Cardiac muscle cell (in vitro differentiated cells and primary cell): ENCODE measurements around the gene CHRNA5. TPM values are rescaled to one million over a fixed set of nuclear protein-coding genes. Genes with fewer than 3 reads are reported as not detected.

Source experiments
- DNase-seq, 2 donors: peaks; one replicate each; pipeline versions ENCODE4 v3.0.0 to v3.0.0-alpha.2; 2010 to 2017; ENCODE audit warnings: low read depth in 1 of 2, low spot score in 1 of 2
- H3K27ac ChIP-seq: fragments of 200-600 bp; sonication (generic); 2 replicates; pipeline ENCODE4 v1.5.1; 2016
- H3K27me3 ChIP-seq: fragments of 200-600 bp; sonication (generic); 2 replicates; pipeline ENCODE4 v1.6.0; 2016; ENCODE audit warnings: control low read depth
- H3K36me3 ChIP-seq: fragments of 200-600 bp; sonication (generic); 2 replicates; pipeline ENCODE4 v1.5.1; 2016; ENCODE audit warnings: control low read depth
- H3K4me1 ChIP-seq: fragments of 200-600 bp; sonication (generic); 2 replicates; pipeline ENCODE4 v1.8.1; 2017; ENCODE audit warnings: low read depth, mild to moderate bottlenecking, mixed run types
- H3K4me3 ChIP-seq: fragments of 200-600 bp; sonication (generic); 2 replicates; pipeline ENCODE4 v1.5.1; 2016; ENCODE audit warnings: mild to moderate bottlenecking
- H3K9me3 ChIP-seq: fragments of 200-600 bp; sonication (generic); 2 replicates; pipeline ENCODE4 v1.5.1; 2017; ENCODE audit warnings: low read depth, mild to moderate bottlenecking, control low read depth
- polyA plus RNA-seq: library from polyadenylated mRNA; unstranded; fragments of >200 nt; fragmentation: Nextera tagmentation; extraction: Ambion mirVana; gene quantifications from 2 replicates; pipeline ENCODE4 v1.2.1, GENCODE V29; 2016
- total RNA-seq: library from RNA; depleted of rRNA; stranded (reverse); fragments of >200 nt; gene quantifications from 2 replicates; pipeline ENCODE4 v1.2.3, GENCODE V29; 2016
- TF ChIP-seq, protein P1 (sequence below): IDR thresholded peaks from 2 replicates; pipeline ENCODE4 v1.5.1; 2012; ENCODE audit warnings: low read depth, mild to moderate bottlenecking, low read length

The CHRNA5 gene
- total and polyA plus RNA-seq, 2 experiments from 2014 or later = 4.0 to 12.7 TPM

DNA sequence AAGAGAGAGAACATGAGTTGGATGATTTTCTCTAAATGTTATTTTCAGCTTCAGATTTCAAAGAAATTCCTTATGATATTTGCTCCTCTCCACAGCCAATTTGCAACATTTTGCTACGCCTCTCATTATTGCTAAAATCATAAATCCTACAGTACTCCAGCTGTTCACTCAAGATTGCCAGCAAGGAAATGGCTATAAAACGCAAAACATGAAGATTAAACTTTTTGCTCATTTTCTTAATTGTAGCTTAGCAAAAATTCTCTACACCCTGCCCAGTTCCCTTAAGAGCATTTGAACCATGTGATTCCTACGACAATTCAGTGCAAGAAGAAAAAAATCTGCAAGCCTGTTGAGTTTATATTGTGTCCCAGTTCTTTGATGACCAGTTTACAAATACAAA lies 48.7 kb downstream of the CHRNA5 start:
- Histone ChIP-seq H3K27ac (no peak overlapping the region), H3K9me3 (no peaks in the 10 kb centered on the region), H3K4me1 (no peaks in the 10 kb centered on the region), H3K27me3 (no peaks in the 10 kb centered on the region), H3K4me3 (no peak overlapping the region), H3K36me3 (no peaks in the 10 kb centered on the region)
- DNase-seq = no peak
- TF ChIP-seq, protein P1, sequence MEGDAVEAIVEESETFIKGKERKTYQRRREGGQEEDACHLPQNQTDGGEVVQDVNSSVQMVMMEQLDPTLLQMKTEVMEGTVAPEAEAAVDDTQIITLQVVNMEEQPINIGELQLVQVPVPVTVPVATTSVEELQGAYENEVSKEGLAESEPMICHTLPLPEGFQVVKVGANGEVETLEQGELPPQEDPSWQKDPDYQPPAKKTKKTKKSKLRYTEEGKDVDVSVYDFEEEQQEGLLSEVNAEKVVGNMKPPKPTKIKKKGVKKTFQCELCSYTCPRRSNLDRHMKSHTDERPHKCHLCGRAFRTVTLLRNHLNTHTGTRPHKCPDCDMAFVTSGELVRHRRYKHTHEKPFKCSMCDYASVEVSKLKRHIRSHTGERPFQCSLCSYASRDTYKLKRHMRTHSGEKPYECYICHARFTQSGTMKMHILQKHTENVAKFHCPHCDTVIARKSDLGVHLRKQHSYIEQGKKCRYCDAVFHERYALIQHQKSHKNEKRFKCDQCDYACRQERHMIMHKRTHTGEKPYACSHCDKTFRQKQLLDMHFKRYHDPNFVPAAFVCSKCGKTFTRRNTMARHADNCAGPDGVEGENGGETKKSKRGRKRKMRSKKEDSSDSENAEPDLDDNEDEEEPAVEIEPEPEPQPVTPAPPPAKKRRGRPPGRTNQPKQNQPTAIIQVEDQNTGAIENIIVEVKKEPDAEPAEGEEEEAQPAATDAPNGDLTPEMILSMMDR = no peak

DNA sequence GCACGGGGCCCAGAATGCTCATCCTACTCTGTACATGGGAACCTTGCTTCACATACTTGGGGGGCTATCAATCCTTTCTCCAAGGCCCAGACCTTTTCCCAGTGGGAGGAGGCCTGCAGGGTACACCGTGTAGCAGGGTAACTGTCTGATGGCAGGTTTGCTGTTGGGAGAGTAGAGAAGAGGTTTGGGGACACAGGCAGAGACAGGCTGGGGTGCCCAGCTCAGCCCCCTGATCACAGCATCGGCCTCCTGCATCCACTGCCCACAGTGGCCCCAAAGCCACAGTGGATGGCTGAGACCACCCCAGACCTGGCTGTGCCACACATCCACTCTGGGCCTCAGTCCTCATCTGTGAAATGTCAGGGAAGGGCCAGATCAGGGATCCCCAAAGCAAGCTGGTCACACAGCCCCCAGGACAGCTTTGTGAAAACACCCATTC lies 49.9 kb downstream of the CHRNA5 start:
- Histone ChIP-seq H3K36me3 (no peaks in the 10 kb centered on the region), H3K4me1 (no peaks in the 10 kb centered on the region), H3K27ac (no peak overlapping the region), H3K27me3 (peaks cover 5% of the 10 kb centered on the region), H3K9me3 (no peaks in the 10 kb centered on the region), H3K4me3 (no peak overlapping the region)
- TF ChIP-seq, protein P1 = no peak
- DNase-seq = no peak

DNA sequence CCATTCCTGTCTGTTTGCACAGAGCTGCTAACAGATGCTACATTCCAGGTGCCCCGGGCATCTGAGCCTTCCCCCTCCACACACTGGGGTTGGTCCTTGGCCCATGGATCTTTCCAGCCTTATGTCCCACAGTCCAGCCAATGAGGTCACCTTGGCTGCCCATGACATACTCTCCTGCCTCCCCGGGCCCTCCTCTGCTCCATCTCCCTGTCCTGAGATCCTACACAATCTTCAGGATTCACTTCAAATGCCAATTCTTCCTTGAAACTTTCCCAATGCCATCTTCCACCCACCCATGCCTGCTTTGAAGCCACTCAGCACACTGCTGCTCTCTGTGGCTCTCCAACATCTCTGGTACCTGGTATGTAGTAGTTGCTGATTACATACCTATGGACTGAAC lies 51.2 kb downstream of the CHRNA5 start:
- no peaks in the 10 kb centered on the region for H3K36me3 ChIP-seq
- TF ChIP-seq, protein P1 = no peak
- DNase-seq = no peak

DNA sequence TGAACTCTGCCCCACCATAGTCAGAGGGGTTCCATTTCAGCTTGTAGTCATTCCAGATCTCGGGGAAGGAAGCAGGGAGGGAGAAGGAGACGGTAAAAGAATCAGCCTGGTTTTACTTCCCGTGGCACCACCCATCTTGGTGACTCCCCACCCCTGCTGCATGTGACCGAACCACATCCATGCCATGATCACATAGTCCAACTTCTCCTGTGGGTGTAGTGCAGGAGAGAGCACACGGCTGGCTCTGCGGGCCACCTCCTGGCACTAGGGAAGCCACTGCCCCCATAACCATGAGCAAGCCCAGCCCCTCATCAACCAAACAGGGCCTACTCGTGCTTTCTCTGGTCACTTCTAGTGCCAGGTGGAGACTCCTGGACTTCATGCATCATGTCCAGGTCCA lies 51.8 kb downstream of the CHRNA5 start:
- TF ChIP-seq, protein P1 = no peak

More for the DNA sequence above, 51.2 kb downstream of the CHRNA5 start:
- Histone ChIP-seq H3K4me3 (no peak overlapping the region), H3K27me3 (peaks cover 18% of the 10 kb centered on the region), H3K4me1 (no peaks in the 10 kb centered on the region), H3K9me3 (no peaks in the 10 kb centered on the region), H3K27ac (no peak overlapping the region)

DNA sequence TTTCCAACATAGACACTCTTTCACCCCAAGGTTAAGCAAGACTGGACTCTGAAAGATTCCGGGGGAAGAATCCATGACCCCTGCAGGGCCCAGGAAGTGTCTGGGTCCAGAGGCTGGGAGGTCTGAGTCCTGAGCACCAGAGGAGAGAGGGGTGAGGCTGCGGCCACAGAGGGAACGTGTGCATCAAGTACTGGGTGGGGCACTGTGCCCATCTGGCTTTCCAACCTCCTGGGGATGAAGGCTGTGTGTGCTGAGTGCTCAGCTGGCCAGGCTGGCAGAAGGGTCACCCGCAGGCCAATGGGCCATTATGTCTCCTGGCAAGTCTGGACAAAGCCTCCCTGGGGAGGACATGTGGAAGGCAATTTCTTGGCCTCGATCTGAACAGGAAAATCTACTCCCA lies 52.2 kb downstream of the CHRNA5 start:
- TF ChIP-seq, protein P1 = no peak
- DNase-seq = no peak
- H3K36me3 ChIP-seq = no peaks in the 10 kb centered on the region
- H3K4me1 ChIP-seq = no peaks in the 10 kb centered on the region
- no peaks in the 10 kb centered on the region for H3K9me3 ChIP-seq
- H3K27me3 ChIP-seq = peaks cover 28% of the 10 kb centered on the region
- no peak overlapping the region for H3K27ac ChIP-seq
- H3K4me3 ChIP-seq = no peak overlapping the region

More for the DNA sequence above, 51.8 kb downstream of the CHRNA5 start:
- peaks cover 24% of the 10 kb centered on the region for H3K27me3 ChIP-seq
- H3K27ac ChIP-seq = no peak overlapping the region
- no peaks in the 10 kb centered on the region for H3K36me3 ChIP-seq
- H3K4me1 ChIP-seq = no peaks in the 10 kb centered on the region
- DNase-seq = no peak
- H3K9me3 ChIP-seq = no peaks in the 10 kb centered on the region
- H3K4me3 ChIP-seq = no peak overlapping the region

DNA sequence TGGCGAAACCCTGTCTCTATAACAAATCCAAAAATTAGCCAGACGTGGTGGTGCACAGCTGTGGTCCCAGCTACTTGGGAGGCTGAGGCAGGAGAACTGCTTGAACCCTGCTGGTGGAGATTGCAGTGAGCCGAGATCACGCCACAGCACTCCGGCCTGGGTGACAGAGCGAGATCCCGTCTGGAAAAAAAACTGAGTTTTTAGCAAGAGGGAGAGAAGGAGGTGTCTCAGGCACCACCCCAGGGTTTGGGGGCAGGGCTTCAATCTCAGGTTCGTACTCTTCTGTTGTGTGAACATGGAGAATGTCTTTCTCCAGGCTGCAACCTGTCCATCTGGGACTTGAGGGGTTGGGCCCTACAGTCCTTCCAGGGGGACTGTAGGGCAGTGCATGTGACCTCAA lies 52.7 kb downstream of the CHRNA5 start:
- no peak overlapping the region for H3K4me3 ChIP-seq
- no peak overlapping the region for H3K27ac ChIP-seq
- no peak for DNase-seq
- no peaks in the 10 kb centered on the region for H3K4me1 ChIP-seq
- TF ChIP-seq, protein P1 = no peak
- H3K9me3 ChIP-seq = no peaks in the 10 kb centered on the region
- no peaks in the 10 kb centered on the region for H3K36me3 ChIP-seq
- peaks cover 29% of the 10 kb centered on the region for H3K27me3 ChIP-seq
